Measurements from ENCODE around the gene SLC38A2.

DNA sequence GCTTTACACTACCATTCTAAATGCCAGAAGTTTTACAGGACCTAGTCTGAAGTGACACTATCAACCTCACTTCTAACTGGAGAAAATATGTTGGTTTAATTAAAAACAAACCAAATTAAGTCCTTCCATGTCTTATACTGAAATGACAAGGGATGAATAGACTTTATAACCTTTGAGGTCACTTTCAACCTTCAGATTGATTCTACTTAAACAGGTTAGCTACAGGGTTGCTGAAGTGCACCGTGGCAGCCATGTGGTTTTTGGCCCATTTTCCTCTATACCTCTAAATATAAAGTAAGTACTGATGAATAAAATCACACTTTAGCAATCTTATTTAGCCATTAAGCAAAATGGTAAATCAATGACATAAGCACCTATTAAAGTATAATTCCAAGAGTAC, 3.9 kb downstream of the SLC38A2 start:
- TF ChIP-seq POLR2A (IDR thresholded peaks at IDR 0.05; ENCODE audit: low read length), result no peak
- no peak for TF ChIP-seq GATA1 (IDR thresholded peaks at IDR 0.05; ENCODE audit: low read depth, low read length)
